GM18870 (cell line): ENCODE results near the gene PALM3.
A peak's percentile ranks its signal among the peaks of the same experiment; 100 is the strongest.
"Not testable (repeated sequence)": the region's sequence is repeated elsewhere in the genome, so short reads cannot be mapped to it uniquely, and the experiment has no call there.

Experiments used
- ATAC-seq: cut with Tn5 transposase; IDR thresholded peaks from one replicate; pipeline ENCODE4 v1.9.1; 2021; ENCODE audit warnings: moderate library complexity; ENCODE audit not compliant: unreplicated experiment

PALM3 gene

DNA sequence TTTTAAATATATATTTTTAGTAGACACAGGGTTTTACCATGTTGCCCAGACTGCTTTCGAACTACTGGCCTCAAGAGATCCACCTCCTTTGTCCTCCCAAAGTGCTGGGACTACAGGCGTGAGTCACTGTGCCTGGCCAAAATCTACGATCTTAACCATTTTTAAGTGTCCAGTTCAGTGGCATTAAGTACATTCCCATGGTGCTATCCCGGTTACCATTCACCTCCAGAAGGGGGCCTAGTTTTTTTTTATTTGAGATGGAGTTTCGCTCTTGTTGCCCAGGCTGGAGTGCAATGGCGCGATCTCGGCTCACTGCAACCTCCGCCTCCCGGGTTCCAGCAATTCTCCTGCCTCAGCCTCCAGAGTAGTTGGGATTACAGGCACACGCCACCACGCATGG is 26.7 kb downstream of the PALM3 start:
- not testable (repeated sequence) for ATAC-seq

DNA sequence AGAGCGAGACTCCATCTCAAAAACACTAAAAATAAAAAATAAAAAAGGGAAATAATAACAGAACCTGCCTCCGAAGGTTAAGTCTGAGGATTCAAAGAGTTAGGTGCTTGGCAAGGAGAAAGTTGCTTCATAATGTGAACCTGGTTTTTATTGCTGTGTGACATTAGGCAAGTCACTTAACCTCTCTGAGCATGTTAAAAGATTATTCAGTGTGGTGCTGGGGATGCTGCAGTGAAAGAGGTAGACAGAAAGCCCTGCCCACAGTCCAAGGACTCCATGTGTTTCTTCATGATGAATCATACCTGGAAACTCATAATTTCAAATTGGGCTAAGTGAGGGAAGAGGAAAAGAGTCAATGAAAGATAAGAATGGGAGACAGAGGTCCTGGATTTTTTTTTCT is 27.9 kb downstream of the PALM3 start:
- ATAC-seq = no peak

GRCh38 chr19:14031719-14032480 is 30.0 kb downstream of the PALM3 start, which contains the start of gene IL27RA:
IL27RA (plus strand) TSS chr19:14031762; CDS start chr19:14031873, 111 bp downstream.
- ATAC-seq = no peak

GRCh38 chr19:14030997-14031718 is 30.7 kb downstream of the PALM3 start:
- ATAC-seq = no peak

- ATAC-seq = no peak
Observed at GRCh38 chr19:14028901-14029300, 33.0 kb downstream of the PALM3 start.

DNA sequence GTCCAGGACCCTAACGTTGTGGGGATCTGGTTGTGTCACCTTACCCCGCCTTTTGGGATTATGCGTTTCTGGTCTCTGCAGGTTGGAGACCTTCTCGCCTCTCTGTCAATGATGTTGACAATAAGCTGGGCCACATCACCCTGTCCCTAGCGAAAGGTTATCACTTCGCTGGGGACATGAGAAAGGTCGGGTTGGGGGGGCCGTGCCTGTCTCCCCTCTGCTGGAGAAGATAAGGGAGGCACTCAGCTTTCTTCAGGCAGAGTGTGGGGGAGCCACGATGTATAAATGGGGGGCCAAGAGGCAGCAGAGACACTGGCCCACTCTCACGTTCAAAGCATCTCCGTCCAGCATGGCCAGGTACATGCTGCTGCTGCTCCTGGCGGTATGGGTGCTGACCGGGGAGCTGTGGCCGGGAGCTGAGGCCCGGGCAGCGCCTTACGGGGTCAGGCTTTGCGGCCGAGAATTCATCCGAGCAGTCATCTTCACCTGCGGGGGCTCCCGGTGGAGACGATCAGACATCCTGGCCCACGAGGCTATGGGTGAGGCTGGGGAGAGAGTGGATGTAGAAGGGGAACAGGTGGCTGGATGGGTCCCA is 33.9 kb downstream of the PALM3 start, which contains the start of gene RLN3:
RLN3 (plus strand) TSS at position 293 of the 595 bp plus-strand sequence; CDS start at position 350, 57 bp downstream.
- no peak for ATAC-seq

DNA sequence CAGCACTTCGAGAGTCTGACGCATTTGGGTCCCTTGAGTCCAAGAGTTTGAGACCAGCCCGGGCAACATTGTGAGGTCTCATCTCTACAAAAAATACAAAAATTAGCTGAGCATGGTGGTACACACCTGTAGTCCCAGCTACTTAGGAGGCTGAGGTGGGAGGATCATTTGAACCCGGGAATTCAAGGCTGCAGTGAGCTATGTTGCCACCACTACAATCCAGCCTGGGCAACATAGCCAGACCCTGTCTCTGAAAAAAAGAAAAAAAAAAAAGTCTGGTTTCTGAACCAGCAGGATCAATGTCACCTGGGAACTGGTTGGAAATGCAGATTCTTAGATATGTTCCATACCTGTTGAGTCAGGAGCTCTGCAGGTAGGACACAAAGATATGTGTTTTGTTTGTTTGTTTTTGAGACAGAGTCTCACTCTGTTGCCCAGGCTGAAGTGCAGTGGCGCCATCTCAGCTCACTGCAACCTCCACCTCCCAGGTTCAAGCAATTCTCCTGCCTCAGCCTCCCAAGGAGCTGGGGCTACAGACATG is 35.2 kb downstream of the PALM3 start:
- ATAC-seq = not testable (repeated sequence)

- ATAC-seq = no peak
Observed at GRCh38 chr19:14023404-14024235, 38.3 kb downstream of the PALM3 start.

DNA sequence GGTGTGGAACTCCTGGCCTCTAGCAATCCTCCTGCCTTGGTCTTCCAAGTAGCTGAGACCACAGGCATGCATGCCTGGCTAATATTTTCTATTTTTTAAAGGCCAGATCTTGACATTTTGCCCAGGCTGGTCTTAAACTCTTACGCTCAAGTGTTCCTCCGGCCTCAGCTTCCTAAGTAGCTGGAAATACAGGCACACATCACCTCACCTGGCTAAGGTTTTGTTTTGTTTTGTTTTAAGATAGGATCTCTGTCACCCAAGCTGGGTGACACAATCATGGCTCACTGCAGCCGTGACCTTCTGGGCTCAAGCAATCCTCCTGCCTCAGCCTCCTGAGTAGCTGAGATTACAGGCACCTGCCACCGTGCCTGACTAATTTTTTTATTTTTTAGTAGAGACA is 39.4 kb downstream of the PALM3 start:
- ATAC-seq = no peak

DNA sequence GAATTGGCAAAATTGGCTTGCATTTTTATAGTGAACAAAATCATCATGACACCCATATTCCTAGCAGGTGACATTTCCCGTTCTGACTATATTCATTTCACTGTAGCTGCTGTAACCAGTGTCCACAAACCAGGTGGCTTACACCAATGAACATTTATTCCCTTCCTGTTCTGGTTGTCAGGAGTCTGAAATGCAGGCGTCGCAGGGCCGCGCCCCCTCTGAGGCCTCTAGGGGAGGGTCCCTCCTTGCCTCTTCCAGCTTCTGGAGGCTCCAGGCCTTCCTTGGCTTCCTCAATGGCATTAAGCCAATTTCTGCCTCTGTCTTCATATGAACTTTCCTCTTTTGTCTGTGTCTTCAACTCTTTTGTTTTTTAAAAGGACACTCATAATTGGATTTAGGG is 40.4 kb downstream of the PALM3 start:
- no peak for ATAC-seq

- ATAC-seq = not testable (repeated sequence)
Observed at GRCh38 chr19:14019739-14020138, 42.1 kb downstream of the PALM3 start.

DNA sequence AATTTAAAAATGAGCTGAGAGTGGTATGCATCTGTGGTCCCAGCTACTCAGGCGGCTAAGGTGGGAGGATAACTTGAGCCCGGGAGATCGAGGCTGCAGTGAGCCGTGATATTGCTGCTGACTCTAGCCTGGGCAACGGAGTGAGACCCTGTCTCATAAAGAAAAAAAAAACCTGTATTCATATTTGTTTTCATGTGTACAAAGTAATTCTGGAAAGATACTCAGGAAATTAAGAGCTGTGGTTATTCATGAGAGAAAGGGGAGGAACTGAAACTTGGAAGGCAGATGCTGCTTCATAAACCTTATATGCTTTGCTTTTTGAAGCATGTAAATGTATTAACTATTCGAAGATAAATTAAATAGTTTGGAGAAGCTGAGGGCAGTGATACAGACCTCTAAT is 42.8 kb downstream of the PALM3 start:
- no peak for ATAC-seq

GRCh38 chr19:14015524-14016035 is 46.3 kb downstream of the PALM3 start:
- ATAC-seq = peak; percentile 72

DNA sequence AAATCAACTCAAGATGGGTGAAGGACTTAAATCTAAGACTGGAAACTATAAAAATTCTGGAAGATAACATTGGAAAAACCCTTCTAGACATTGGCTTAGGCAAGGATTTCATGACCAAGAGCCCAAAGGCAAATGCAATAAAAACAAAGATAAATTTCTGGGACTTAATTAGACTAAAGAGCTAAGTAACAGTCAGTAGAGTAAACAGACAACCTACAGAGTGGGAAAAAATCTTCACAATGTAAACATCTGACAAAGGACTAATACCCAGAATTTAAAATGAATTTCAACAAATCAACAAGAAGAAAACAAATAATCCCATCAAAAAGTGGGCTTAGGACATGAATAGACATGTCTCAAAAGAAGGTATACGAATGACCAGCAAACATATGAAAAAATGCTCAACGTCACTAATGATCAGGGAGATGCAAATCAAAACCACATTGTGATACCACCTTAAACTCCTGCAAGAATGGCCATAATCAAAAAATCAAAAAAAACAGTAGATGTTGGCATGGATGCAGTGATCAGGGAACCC is 49.4 kb downstream of the PALM3 start:
- no peak for ATAC-seq

DNA sequence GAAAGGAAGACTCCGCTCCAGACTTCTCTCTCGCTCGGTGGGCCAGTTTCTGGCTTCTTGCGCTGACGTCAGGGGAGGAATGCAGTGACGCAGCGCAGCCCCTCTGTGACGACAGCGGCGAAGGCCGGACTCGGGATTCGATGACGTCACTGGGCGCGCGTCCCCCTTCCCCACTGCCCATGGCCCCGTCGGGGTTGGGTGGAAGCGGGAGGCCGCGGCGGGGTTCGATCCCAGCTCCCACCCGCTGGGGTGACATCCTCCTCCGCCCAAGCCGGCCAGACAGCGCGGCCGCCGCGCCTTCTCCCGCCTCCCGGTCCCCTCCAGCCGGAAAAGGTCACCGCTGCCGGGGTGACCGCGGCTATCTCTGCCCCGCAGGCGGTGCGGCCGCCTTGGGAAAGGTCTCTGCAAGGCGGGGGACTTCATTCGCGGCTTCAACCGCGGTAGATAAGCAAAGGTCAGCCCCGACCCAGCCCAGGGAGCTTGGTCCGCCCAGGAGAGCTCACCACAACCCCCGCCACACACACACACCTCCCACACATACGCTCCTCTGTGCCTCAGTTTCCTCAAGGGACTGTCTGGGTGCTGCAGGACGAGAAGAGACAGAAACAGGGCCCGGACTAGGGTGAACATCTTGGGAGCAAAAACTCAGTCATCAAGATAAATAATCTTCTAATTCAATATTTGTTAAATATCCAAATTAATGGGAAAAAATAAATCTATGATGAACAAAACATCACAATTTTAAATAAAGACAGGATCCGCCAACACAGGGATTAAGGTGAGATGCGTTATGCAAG is 54.9 kb downstream of the PALM3 start:
- peak; percentile 24 for ATAC-seq

DNA sequence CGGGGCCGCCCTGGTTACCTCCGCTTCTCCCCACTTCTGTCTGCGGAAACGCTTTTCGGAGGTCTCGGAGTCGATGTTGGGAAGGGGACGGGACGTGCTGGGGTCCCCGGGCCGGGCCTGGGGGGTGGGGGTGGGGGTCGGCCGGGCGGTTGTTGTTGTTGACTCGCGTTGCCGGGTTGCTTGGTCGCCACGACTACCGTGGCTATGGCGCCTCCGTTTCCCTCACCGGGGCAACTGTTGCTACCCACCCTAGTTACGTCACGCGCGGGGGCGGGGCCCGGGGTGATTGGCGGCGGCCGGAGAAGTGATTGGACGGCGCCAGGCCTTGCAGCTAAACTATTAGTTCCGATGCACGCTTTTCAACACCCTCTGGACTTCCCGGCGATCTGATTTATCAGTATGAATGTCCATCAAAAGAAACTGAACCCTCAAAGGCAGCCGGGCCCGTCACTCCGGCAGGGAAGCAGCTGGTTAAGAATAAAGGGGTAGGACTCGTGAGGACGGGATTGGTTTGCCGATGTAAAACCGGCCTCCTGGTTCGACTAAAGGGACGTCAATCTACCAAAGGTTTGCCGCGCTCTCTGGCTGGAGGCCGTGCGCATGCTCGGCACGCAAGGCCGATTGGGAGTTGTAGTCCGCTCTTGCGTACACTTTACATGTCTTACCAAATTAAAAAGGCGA is 55.7 kb downstream of the PALM3 start, which contains the start of gene RFX1:
RFX1 (minus strand) TSS at position 236 of the 681 bp plus-strand sequence. CDS start 12,477 bp downstream, outside the sequence.
- peak; percentile 83 for ATAC-seq

DNA sequence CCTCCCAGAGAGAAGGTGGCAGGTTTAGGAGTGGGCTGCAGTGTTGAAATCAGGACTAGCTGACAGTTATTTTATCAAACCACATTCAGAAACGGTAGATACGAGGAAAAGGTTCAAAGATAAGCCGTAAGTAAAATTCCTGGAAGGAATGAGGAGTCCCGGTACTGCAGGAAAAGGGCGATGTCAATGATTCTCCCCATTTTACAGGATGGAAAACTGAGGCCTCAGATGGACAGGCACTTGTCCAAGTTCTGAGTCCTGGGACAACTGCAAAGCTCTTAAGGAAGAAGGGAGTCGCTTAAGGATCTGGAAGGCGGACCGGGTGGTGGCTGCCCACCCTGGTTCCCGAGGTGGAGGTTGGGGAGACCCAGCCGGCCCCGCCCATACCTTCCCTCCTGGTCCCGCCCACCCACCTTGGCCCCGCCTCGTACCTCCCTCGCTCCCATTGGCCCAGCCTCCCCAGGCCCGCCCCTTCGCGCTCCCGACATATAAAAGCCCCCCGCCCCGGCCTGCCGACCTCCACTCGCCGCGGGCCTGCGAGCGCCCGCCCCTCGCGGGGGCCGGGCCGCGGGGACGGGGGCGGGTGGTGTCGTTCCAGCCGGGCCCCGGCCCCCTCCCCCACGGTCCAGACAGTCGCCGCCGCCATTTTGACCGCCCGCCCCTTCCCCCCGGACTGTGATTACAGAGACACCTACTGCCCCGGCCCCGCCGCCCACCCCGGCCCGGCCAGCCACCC is 56.4 kb downstream of the PALM3 start:
- ATAC-seq = no peak
